SK-N-SH treated with all-trans-retinoic acid at 6 μM for 48 hours (cell line): ENCODE measurements around the gene NPC1.
"Not testable (repeated sequence)": the region's sequence is repeated elsewhere in the genome, so short reads cannot be mapped to it uniquely, and the experiment has no call there.

Experiments
- BACH2 ChIP-seq: fragments of 250-450 bp; sonication (Bioruptor Pico); IDR thresholded peaks from 2 replicates; pipeline ENCODE4 v1.9.0; 2021; ENCODE audit warnings: mild to moderate bottlenecking, borderline replicate concordance
- TF ChIP-seq, protein P1 (sequence below): fragments of 250-450 bp; sonication (Bioruptor Pico); IDR thresholded peaks from 2 replicates; pipeline ENCODE4 v1.8.0; 2020; ENCODE audit warnings: mild to moderate bottlenecking, moderate library complexity, borderline replicate concordance

DNA sequence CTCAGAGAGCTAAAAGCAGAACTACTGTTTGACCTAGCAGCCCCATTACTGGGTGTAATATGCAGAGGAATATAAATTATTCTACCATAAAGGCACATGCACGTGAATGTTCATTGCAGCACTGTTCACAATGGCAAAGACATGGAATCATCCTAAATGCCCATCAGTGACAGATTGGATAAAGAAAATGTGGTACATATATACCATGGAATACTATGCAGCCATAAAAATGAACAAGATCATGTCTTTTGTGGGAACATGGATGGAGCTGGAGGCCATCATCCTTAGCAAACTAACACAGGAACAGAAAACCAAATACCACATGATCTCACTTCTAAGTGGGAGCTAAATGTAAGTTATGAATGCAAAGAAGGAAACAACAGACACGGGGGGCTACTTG, 75.4 kb downstream of the NPC1 start:
- not testable (repeated sequence) for TF ChIP-seq BACH2 (CRISPR knock-in tag)
- TF ChIP-seq, protein P1, sequence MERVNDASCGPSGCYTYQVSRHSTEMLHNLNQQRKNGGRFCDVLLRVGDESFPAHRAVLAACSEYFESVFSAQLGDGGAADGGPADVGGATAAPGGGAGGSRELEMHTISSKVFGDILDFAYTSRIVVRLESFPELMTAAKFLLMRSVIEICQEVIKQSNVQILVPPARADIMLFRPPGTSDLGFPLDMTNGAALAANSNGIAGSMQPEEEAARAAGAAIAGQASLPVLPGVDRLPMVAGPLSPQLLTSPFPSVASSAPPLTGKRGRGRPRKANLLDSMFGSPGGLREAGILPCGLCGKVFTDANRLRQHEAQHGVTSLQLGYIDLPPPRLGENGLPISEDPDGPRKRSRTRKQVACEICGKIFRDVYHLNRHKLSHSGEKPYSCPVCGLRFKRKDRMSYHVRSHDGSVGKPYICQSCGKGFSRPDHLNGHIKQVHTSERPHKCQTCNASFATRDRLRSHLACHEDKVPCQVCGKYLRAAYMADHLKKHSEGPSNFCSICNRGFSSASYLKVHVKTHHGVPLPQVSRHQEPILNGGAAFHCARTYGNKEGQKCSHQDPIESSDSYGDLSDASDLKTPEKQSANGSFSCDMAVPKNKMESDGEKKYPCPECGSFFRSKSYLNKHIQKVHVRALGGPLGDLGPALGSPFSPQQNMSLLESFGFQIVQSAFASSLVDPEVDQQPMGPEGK (CRISPR knock-in tag), result not testable (repeated sequence)
